GM23338 (cell line): ENCODE data around the gene SEMA5A. TPM values are rescaled to one million over a fixed set of nuclear protein-coding genes. Genes with fewer than 3 reads are reported as not detected.

Experiments
- ATAC-seq: fragments of 200-7000 bp; cut with Tn5 transposase; 3 replicates; pipeline ENCODE4 v1.9.1; 2020
- DNase-seq: peaks from one replicate; pipeline ENCODE4 v3.0.0-alpha.2; 2015; ENCODE audit warnings: low spot score
- H2AFZ ChIP-seq: fragments of 200-600 bp; sonication (generic); 2 replicates; pipeline ENCODE4 v1.8.0; 2016; ENCODE audit warnings: antibody characterized with exemption, mild to moderate bottlenecking, moderate library complexity
- H3F3A ChIP-seq: fragments of 200-600 bp; sonication (generic); replicated peaks from 2 replicates; pipeline ENCODE4 v1.8.0; 2017; ENCODE audit warnings: antibody characterized with exemption, mixed run types, low read depth
- H3K27ac ChIP-seq: fragments of 200-600 bp; sonication (generic); 2 replicates; pipeline ENCODE4 v1.6.1; 2016; ENCODE audit warnings: low read depth
- H3K27me3 ChIP-seq: fragments of 200-600 bp; sonication (generic); 2 replicates; pipeline ENCODE4 v1.8.0; 2016; ENCODE audit warnings: mild to moderate bottlenecking, mixed run types, moderate library complexity; ENCODE audit not compliant: insufficient read depth
- H3K36me3 ChIP-seq: fragments of 200-600 bp; sonication (generic); 2 replicates; pipeline ENCODE4 v1.8.0; 2016; ENCODE audit warnings: mild to moderate bottlenecking; ENCODE audit not compliant: insufficient read depth
- H3K4me1 ChIP-seq: fragments of 200-600 bp; sonication (generic); 2 replicates; pipeline ENCODE4 v1.8.0; 2016; ENCODE audit warnings: mild to moderate bottlenecking, moderate library complexity; ENCODE audit not compliant: insufficient read depth
- H3K4me2 ChIP-seq: fragments of 200-600 bp; sonication (generic); 2 replicates; pipeline ENCODE4 v1.7.1; 2017; ENCODE audit warnings: mixed run types
- H3K4me3 ChIP-seq: fragments of 200-600 bp; sonication (generic); 2 replicates; pipeline ENCODE4 v1.6.1; 2016; ENCODE audit warnings: mixed run types
- H3K79me2 ChIP-seq: fragments of 200-600 bp; sonication (generic); replicated peaks from 2 replicates; pipeline ENCODE4 v1.8.0; 2017; ENCODE audit warnings: mild to moderate bottlenecking; ENCODE audit not compliant: insufficient read depth
- H3K9me2 ChIP-seq: fragments of 200-600 bp; sonication (generic); 2 replicates; pipeline ENCODE4 v1.8.0; 2017; ENCODE audit not compliant: insufficient read depth
- H4K20me1 ChIP-seq: fragments of 200-600 bp; sonication (generic); replicated peaks from 2 replicates; pipeline ENCODE4 v1.8.0; 2017; ENCODE audit warnings: mild to moderate bottlenecking; ENCODE audit not compliant: insufficient read depth
- H3K27ac Mint-ChIP-seq: 2 replicates; pipeline ENCODE4 v1.8.0; 2020; ENCODE audit warnings: inconsistent platforms, mild to moderate bottlenecking, moderate library complexity, mixed read lengths
- H3K27me3 Mint-ChIP-seq: 3 replicates; pipeline ENCODE4 v1.8.0; 2022; ENCODE audit warnings: low read depth, mild to moderate bottlenecking, moderate library complexity, mixed read lengths, inconsistent platforms; ENCODE audit not compliant: insufficient read depth, poor library complexity
- H3K36me3 Mint-ChIP-seq: 3 replicates; pipeline ENCODE4 v1.8.0; 2021; ENCODE audit warnings: low read depth, mild to moderate bottlenecking, inconsistent platforms, moderate library complexity, mixed read lengths
- H3K4me1 Mint-ChIP-seq: 3 replicates; pipeline ENCODE4 v1.8.0; 2020; ENCODE audit warnings: mild to moderate bottlenecking, inconsistent platforms, mixed read lengths
- H3K4me3 Mint-ChIP-seq: 3 replicates; pipeline ENCODE4 v1.8.0; 2021; ENCODE audit warnings: moderate library complexity, mild to moderate bottlenecking, inconsistent platforms, mixed read lengths
- H3K9me3 Mint-ChIP-seq: 3 replicates; pipeline ENCODE4 v1.8.0; 2020; ENCODE audit warnings: moderate library complexity, mild to moderate bottlenecking, inconsistent platforms, mixed read lengths
- CREB1 ChIP-seq: fragments of 250-450 bp; sonication (Bioruptor Pico); IDR thresholded peaks from 2 replicates; pipeline ENCODE4 v1.5.0; 2020; ENCODE audit warnings: low read depth, mild to moderate bottlenecking, moderate library complexity
- CTCF ChIP-seq, 2 experiments: fragments of 200-600 bp in 1 of 2; sonication (generic) in 1 of 2; conservative IDR thresholded peaks; 2 replicates each; pipeline versions ENCODE4 v1.5.1 to v1.6.1; 2016 to 2017; ENCODE audit warnings: antibody characterized with exemption in 2 of 2, low read depth in 2 of 2, mild to moderate bottlenecking in 2 of 2, moderate library complexity in 1 of 2
- ETS1 ChIP-seq: IDR thresholded peaks from 2 replicates; pipeline ENCODE4 v1.6.1; 2016; ENCODE audit warnings: antibody characterized with exemption
- EZH2 ChIP-seq: fragments of 200-600 bp; sonication (generic); IDR thresholded peaks from one replicate; pipeline ENCODE4 v1.8.0; 2017; ENCODE audit warnings: antibody characterized with exemption, mild to moderate bottlenecking, low read depth; ENCODE audit not compliant: unreplicated experiment
- EZH2phosphoT487 ChIP-seq: fragments of 200-600 bp; sonication (generic); IDR thresholded peaks from one replicate; pipeline ENCODE4 v1.8.1; 2018; ENCODE audit warnings: antibody characterized with exemption; ENCODE audit not compliant: unreplicated experiment
- JUNB ChIP-seq: IDR thresholded peaks from one replicate; pipeline ENCODE4 v1.6.1; 2016; ENCODE audit warnings: antibody characterized with exemption; ENCODE audit not compliant: unreplicated experiment
- NANOG ChIP-seq: IDR thresholded peaks from 2 replicates; pipeline ENCODE4 v1.6.1; 2016; ENCODE audit warnings: antibody characterized with exemption, borderline replicate concordance
- POLR2AphosphoS5 ChIP-seq: IDR thresholded peaks from 2 replicates; pipeline ENCODE4 v1.6.1; 2016; ENCODE audit warnings: antibody characterized with exemption, low read depth
- REST ChIP-seq: IDR thresholded peaks from one replicate; pipeline ENCODE4 v1.6.1; 2018; ENCODE audit warnings: antibody characterized with exemption; ENCODE audit not compliant: unreplicated experiment
- STAT1 ChIP-seq: IDR thresholded peaks from one replicate; pipeline ENCODE4 v1.6.1; 2016; ENCODE audit warnings: antibody characterized with exemption; ENCODE audit not compliant: unreplicated experiment
- ZNF114 ChIP-seq: fragments of 250-450 bp; sonication (Bioruptor Pico); IDR thresholded peaks from 2 replicates; pipeline ENCODE4 v1.5.0; 2020; ENCODE audit warnings: mild to moderate bottlenecking, moderate library complexity
- ZNF331 ChIP-seq: fragments of 250-450 bp; sonication (Bioruptor Pico); IDR thresholded peaks from 2 replicates; pipeline ENCODE4 v1.5.0; 2020; ENCODE audit warnings: low read depth, mild to moderate bottlenecking, moderate library complexity
- ZNF462 ChIP-seq: fragments of 250-450 bp; sonication (Bioruptor Pico); IDR thresholded peaks from 2 replicates; pipeline ENCODE4 v1.5.0; 2020; ENCODE audit warnings: mild to moderate bottlenecking, moderate library complexity
- polyA plus RNA-seq: library from polyadenylated mRNA; unstranded; fragments of >200 nt; fragmentation: Nextera tagmentation; extraction: Ambion mirVana; gene quantifications from 2 replicates; pipeline ENCODE4 v1.2.1, GENCODE V29; 2016
- total RNA-seq: library from RNA; depleted of rRNA; stranded (reverse); fragments of >200 nt; shearing (Covaris generic); gene quantifications from 2 replicates; pipeline ENCODE4 v1.2.3, GENCODE V29; 2014

Gene SEMA5A
- total and polyA plus RNA-seq, 2 experiments from 2014 or later = 2.1 to 8.1 TPM

- H3K4me3 Mint-ChIP-seq = no peak overlapping the region
- Histone ChIP-seq H4K20me1 (no peaks in the 10 kb centered on the region), H2AFZ (no peak overlapping the region), H3K27me3 (no peaks in the 10 kb centered on the region), H3K79me2 (no peaks in the 10 kb centered on the region), H3K4me3 (no peak overlapping the region), H3F3A (no peaks in the 10 kb centered on the region), H3K36me3 (no peaks in the 10 kb centered on the region), H3K4me1 (no peaks in the 10 kb centered on the region), H3K4me2 (no peak overlapping the region), H3K27ac (no peak overlapping the region), H3K9me2 (peaks cover 12% of the 10 kb centered on the region; the same call in 1 of the 2 replicates)
- no peak for ATAC-seq
- TF ChIP-seq EZH2 (no peak), STAT1 (no peak), ZNF462 (CRISPR knock-in tag) (no peak), CTCF (conservative IDR thresholded peaks at IDR 0.05; ENCODE audit: low read depth in 2 of 2) (no peak), ZNF331 (CRISPR knock-in tag) (no peak), ETS1 (no peak), ZNF114 (no peak), REST (no peak), EZH2phosphoT487 (no peak), NANOG (no peak), CREB1 (no peak), JUNB (no peak), POLR2AphosphoS5 (no peak)
- peaks cover under 1% of the 10 kb centered on the region for H3K27me3 Mint-ChIP-seq
- H3K36me3 Mint-ChIP-seq = peaks cover 13% of the 10 kb centered on the region
- H3K4me1 Mint-ChIP-seq = no peaks in the 10 kb centered on the region
- H3K9me3 Mint-ChIP-seq = peaks cover 16% of the 10 kb centered on the region
- H3K27ac Mint-ChIP-seq = no peak overlapping the region
- no peak for DNase-seq
Measured at GRCh38 chr5:9283021-9283420, 262.9 kb downstream of the SEMA5A start.
